Measurements from ENCODE around the gene ARMC7.

GRCh38 chr17:75093548-75094158, 16.1 kb upstream of the ARMC7 start:
- TF ChIP-seq CTCF (IDR thresholded peaks at IDR 0.05), result no peak
- no peak for TF ChIP-seq POLR2A (IDR thresholded peaks at IDR 0.05)
- TF ChIP-seq POLR2AphosphoS5 (IDR thresholded peaks at IDR 0.05), result no peak
